PC-3 (cell line): ENCODE results near the gene MAGI1.

Experiments
- EZH2phosphoT487 ChIP-seq: fragments of 300-600 bp; sonication (generic); IDR thresholded peaks from 2 replicates; pipeline ENCODE4 v1.6.1; 2018; ENCODE audit warnings: mild to moderate bottlenecking, antibody characterized with exemption, low read length, borderline replicate concordance
- TF ChIP-seq, protein P1 (sequence below): fragments of 300-600 bp; sonication (generic); conservative IDR thresholded peaks from 2 replicates; pipeline ENCODE4 v1.5.1; 2017; ENCODE audit warnings: antibody characterized with exemption, low read depth, mild to moderate bottlenecking, low read length

DNA sequence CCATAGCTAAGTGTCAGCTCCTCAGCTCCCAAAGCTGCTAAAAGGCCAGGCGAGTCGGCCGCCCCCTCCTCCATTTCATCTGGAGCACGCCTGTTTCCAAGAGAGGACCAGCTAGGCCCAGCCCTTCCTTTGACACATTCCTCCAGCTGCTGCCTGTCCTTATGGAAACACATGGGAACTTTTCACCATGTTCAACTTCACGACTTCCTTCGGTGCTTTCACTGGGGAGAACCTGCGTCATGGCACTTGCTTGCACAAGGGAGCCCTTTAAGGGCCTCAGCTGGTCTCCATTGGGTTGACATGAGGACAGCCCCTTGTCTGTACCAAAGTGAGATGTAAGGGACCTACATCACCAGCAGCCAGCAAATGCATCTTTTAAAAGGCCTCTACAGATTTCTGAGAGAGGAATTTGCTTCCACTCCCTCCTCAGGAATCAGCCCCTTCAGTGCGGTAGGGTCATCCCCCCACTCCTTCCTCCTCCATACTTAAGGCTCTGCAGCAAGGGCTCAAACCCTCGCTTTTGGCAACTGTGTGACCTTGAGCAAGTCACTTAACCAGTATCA lies 2.1 kb downstream of the MAGI1 start:
- TF ChIP-seq, protein P1, sequence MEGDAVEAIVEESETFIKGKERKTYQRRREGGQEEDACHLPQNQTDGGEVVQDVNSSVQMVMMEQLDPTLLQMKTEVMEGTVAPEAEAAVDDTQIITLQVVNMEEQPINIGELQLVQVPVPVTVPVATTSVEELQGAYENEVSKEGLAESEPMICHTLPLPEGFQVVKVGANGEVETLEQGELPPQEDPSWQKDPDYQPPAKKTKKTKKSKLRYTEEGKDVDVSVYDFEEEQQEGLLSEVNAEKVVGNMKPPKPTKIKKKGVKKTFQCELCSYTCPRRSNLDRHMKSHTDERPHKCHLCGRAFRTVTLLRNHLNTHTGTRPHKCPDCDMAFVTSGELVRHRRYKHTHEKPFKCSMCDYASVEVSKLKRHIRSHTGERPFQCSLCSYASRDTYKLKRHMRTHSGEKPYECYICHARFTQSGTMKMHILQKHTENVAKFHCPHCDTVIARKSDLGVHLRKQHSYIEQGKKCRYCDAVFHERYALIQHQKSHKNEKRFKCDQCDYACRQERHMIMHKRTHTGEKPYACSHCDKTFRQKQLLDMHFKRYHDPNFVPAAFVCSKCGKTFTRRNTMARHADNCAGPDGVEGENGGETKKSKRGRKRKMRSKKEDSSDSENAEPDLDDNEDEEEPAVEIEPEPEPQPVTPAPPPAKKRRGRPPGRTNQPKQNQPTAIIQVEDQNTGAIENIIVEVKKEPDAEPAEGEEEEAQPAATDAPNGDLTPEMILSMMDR, result no peak
- no peak for TF ChIP-seq EZH2phosphoT487
